Naive thymus-derived CD8-positive, alpha-beta T cell (primary cell): Measurements from ENCODE around the gene MPST. TPM values are rescaled to one million over a fixed set of nuclear protein-coding genes. Genes with fewer than 3 reads are reported as not detected.

Experiments
- ATAC-seq, 2 donors: fragments of 150-1000 bp; cut with Tn5 transposase in 1 of 2; sonication (Bioruptor Pico), chemical (Tn5 transposase) in 1 of 2; 1 replicate in 1 of 2; 2 replicates in 1 of 2; pipeline ENCODE4 v1.10.0; 2021; ENCODE audit warnings: mild to moderate bottlenecking in 2 of 2, moderate library complexity in 2 of 2
- POLR2A ChIA-PET: fragments of 350-600 bp; sonication (Branson Sonifier 250); formaldehyde crosslinking; loops from one replicate; lab custom pipeline; 2021; ENCODE audit warnings: antibody characterized with exemption; lab: Charles Lee
- DNase-seq, 10 donors: peaks; one replicate each; pipeline versions ENCODE4 v3.0.0 to v3.0.0-alpha.2; 2020 to 2022
- H3K27ac Mint-ChIP-seq, 10 donors: one replicate each; pipeline ENCODE4 v1.8.0; 2020 to 2022; ENCODE audit warnings: mild to moderate bottlenecking in 10 of 10, mixed read lengths in 10 of 10, moderate library complexity in 4 of 10, inconsistent platforms in 1 of 10
- H3K27me3 Mint-ChIP-seq, 5 donors: one replicate each; pipeline ENCODE4 v1.8.0; 2021 to 2022; ENCODE audit warnings: mixed read lengths in 5 of 5
- H3K36me3 Mint-ChIP-seq, 3 donors: one replicate each; pipeline ENCODE4 v1.8.0; 2020 to 2022; ENCODE audit warnings: mixed read lengths in 3 of 3, mild to moderate bottlenecking in 2 of 3, inconsistent platforms in 1 of 3
- H3K4me1 Mint-ChIP-seq, 4 donors: one replicate each; pipeline ENCODE4 v1.8.0; 2021 to 2022; ENCODE audit warnings: mixed read lengths in 4 of 4
- H3K4me3 Mint-ChIP-seq, 10 donors: one replicate each; pipeline ENCODE4 v1.8.0; 2020 to 2022; ENCODE audit warnings: mild to moderate bottlenecking in 10 of 10, mixed read lengths in 10 of 10, moderate library complexity in 6 of 10, inconsistent platforms in 1 of 10
- H3K9me3 Mint-ChIP-seq, 9 donors: one replicate each; pipeline ENCODE4 v1.8.0; 2020 to 2022; ENCODE audit warnings: mixed read lengths in 9 of 9, mild to moderate bottlenecking in 3 of 9, inconsistent platforms in 1 of 9, moderate library complexity in 1 of 9
- polyA plus RNA-seq, 3 donors: library from polyadenylated mRNA; unstranded; fragments of 300-500 nt; fragmentation: Illumina TruSeq; gene quantifications; one replicate each; pipeline ENCODE4 v1.2.3, GENCODE V29; 2021
- total RNA-seq, 8 experiments: library from RNA in 2 of 8; stranded (reverse) in 2 of 8; gene quantifications; one replicate each; pipeline ENCODE4 v1.2.3 and lab custom pipeline; 2021 to 2026

The MPST gene
- total and polyA plus RNA-seq, 5 experiments from 2014 or later: 0.34 to 9.7 (median 1.5) TPM

GRCh38 chr22:37007651-37008050 lies 11.9 kb upstream of the MPST start:
- peaks cover 0 to 5% (median 0%) of the 10 kb centered on the region in 9 donors for H3K9me3 Mint-ChIP-seq
- DNase-seq: no peak
- POLR2A ChIA-PET: no interaction called here

GRCh38 chr22:37008365-37008764 lies 11.2 kb upstream of the MPST start:
- Mint-ChIP-seq H3K27me3 (peaks cover 3 to 26% (median 10%) of the 10 kb centered on the region in 5 donors), H3K4me3 (no peak overlapping the region), H3K27ac (no peak overlapping the region), H3K9me3 (peaks cover 0 to 5% (median 0%) of the 10 kb centered on the region in 9 donors), H3K36me3 (peaks cover 0 to 4% (median 0%) of the 10 kb centered on the region in 3 donors), H3K4me1 (peaks cover 0 to 2% (median 0%) of the 10 kb centered on the region in 4 donors)
- no peak for ATAC-seq
- POLR2A ChIA-PET: no interaction called here
- DNase-seq: no peak

More at GRCh38 chr22:37007651-37008050, 11.9 kb upstream of the MPST start:
- H3K27ac Mint-ChIP-seq: no peak overlapping the region
- H3K36me3 Mint-ChIP-seq: peaks cover 0 to 4% (median 0%) of the 10 kb centered on the region in 3 donors
- H3K4me3 Mint-ChIP-seq: no peak overlapping the region
- peaks cover 5 to 30% (median 10%) of the 10 kb centered on the region in 5 donors for H3K27me3 Mint-ChIP-seq
- no peak for ATAC-seq
- peaks cover 0 to 2% (median 0%) of the 10 kb centered on the region in 4 donors for H3K4me1 Mint-ChIP-seq

GRCh38 chr22:37009490-37009889 lies 10.1 kb upstream of the MPST start:
- Mint-ChIP-seq H3K4me1 (peaks cover 0 to 2% (median 0%) of the 10 kb centered on the region in 4 donors), H3K4me3 (no peak overlapping the region), H3K27ac (peak overlapping the region in 1 of 10 donors; percentile 6), H3K27me3 (peaks cover 2 to 21% (median 10%) of the 10 kb centered on the region in 5 donors), H3K36me3 (peaks cover 0 to 4% (median 0%) of the 10 kb centered on the region in 3 donors), H3K9me3 (peaks cover 0 to 5% (median 0%) of the 10 kb centered on the region in 9 donors)
- no peak for DNase-seq
- ATAC-seq: no peak
- POLR2A ChIA-PET: no interaction called here

GRCh38 chr22:37010174-37010573 lies 9.4 kb upstream of the MPST start:
- H3K36me3 Mint-ChIP-seq: no peaks in the 10 kb centered on the region
- no peak for DNase-seq
- ATAC-seq: no peak
- POLR2A ChIA-PET: no interaction called here
- H3K4me3 Mint-ChIP-seq: no peak overlapping the region
- peaks cover 2 to 21% (median 6%) of the 10 kb centered on the region in 5 donors for H3K27me3 Mint-ChIP-seq
- H3K9me3 Mint-ChIP-seq: peaks cover 0 to 1% (median 0%) of the 10 kb centered on the region in 9 donors
- H3K4me1 Mint-ChIP-seq: peaks cover 0 to 2% (median 0%) of the 10 kb centered on the region in 4 donors
- no peak overlapping the region for H3K27ac Mint-ChIP-seq

GRCh38 chr22:37010976-37011375 lies 8.6 kb upstream of the MPST start:
- no peaks in the 10 kb centered on the region for H3K36me3 Mint-ChIP-seq
- ATAC-seq: no peak
- no peak overlapping the region for H3K27ac Mint-ChIP-seq
- H3K4me3 Mint-ChIP-seq: no peak overlapping the region
- no peak for DNase-seq
- POLR2A ChIA-PET: no interaction called here
- peaks cover 0 to 2% (median 0%) of the 10 kb centered on the region in 4 donors for H3K4me1 Mint-ChIP-seq
- no peaks in the 10 kb centered on the region for H3K9me3 Mint-ChIP-seq
- H3K27me3 Mint-ChIP-seq: peaks cover 2 to 18% (median 6%) of the 10 kb centered on the region in 5 donors

GRCh38 chr22:37011472-37011871 lies 8.1 kb upstream of the MPST start:
- H3K4me3 Mint-ChIP-seq: no peak overlapping the region
- no peaks in the 10 kb centered on the region for H3K9me3 Mint-ChIP-seq
- H3K27me3 Mint-ChIP-seq: peaks cover 2 to 18% (median 4%) of the 10 kb centered on the region in 5 donors
- H3K36me3 Mint-ChIP-seq: no peaks in the 10 kb centered on the region
- ATAC-seq: no peak
- H3K4me1 Mint-ChIP-seq: peaks cover 0 to 2% (median 0%) of the 10 kb centered on the region in 4 donors
- H3K27ac Mint-ChIP-seq: no peak overlapping the region
- no peak for DNase-seq
- POLR2A ChIA-PET: no interaction called here

- POLR2A ChIA-PET: no interaction called here
- peaks cover under 1 to 13% (median 2%) of the 10 kb centered on the region in 5 donors for H3K27me3 Mint-ChIP-seq
- no peaks in the 10 kb centered on the region for H3K36me3 Mint-ChIP-seq
- H3K27ac Mint-ChIP-seq: no peak overlapping the region
- H3K9me3 Mint-ChIP-seq: no peaks in the 10 kb centered on the region
- no peak overlapping the region for H3K4me3 Mint-ChIP-seq
- ATAC-seq (no peak), DNase-seq (no peak)
- H3K4me1 Mint-ChIP-seq: peaks cover 0 to 2% (median 0%) of the 10 kb centered on the region in 4 donors
These were observed 7.2 kb upstream of the MPST start for GRCh38 chr22:37012262-37012904.

- Mint-ChIP-seq H3K4me3 (no peak overlapping the region), H3K4me1 (peaks cover 0 to 2% (median 0%) of the 10 kb centered on the region in 4 donors), H3K27ac (peak overlapping the region in 1 of 10 donors; percentile 67), H3K9me3 (no peaks in the 10 kb centered on the region), H3K36me3 (no peaks in the 10 kb centered on the region), H3K27me3 (peaks cover 0 to 9% (median 6%) of the 10 kb centered on the region in 5 donors)
- ATAC-seq: no peak
- POLR2A ChIA-PET: no interaction called here
- DNase-seq: no peak
These were observed 6.6 kb upstream of the MPST start for GRCh38 chr22:37012956-37013355.

- POLR2A ChIA-PET: no interaction called here
- ATAC-seq (no peak), DNase-seq (no peak)
- Mint-ChIP-seq H3K4me3 (no peak overlapping the region), H3K4me1 (peaks cover 0 to 3% (median 2%) of the 10 kb centered on the region in 4 donors), H3K36me3 (no peaks in the 10 kb centered on the region), H3K27ac (no peak overlapping the region), H3K27me3 (peaks cover 0 to 11% (median 8%) of the 10 kb centered on the region in 5 donors), H3K9me3 (no peaks in the 10 kb centered on the region)
These were observed 5.1 kb upstream of the MPST start for GRCh38 chr22:37014415-37014806.

- POLR2A ChIA-PET: no interaction called here
- Mint-ChIP-seq H3K9me3 (no peaks in the 10 kb centered on the region), H3K27ac (no peak overlapping the region), H3K4me1 (peaks cover 0 to 6% (median 5%) of the 10 kb centered on the region in 4 donors), H3K36me3 (no peaks in the 10 kb centered on the region), H3K27me3 (peaks cover 0 to 15% (median 3%) of the 10 kb centered on the region in 5 donors), H3K4me3 (no peak overlapping the region)
- no peak for DNase-seq
- no peak for ATAC-seq
These were observed 4.5 kb upstream of the MPST start for GRCh38 chr22:37014835-37015586.

- DNase-seq (no peak), ATAC-seq (no peak)
- no peak overlapping the region for H3K4me3 Mint-ChIP-seq
- POLR2A ChIA-PET: no interaction called here
- peak overlapping the region in 1 of 10 donors; percentile 31 for H3K27ac Mint-ChIP-seq
- H3K4me1 Mint-ChIP-seq: peaks cover 0 to 11% (median 7%) of the 10 kb centered on the region in 4 donors
- peaks cover 0 to 19% (median 0%) of the 10 kb centered on the region in 5 donors for H3K27me3 Mint-ChIP-seq
- no peaks in the 10 kb centered on the region for H3K36me3 Mint-ChIP-seq
- H3K9me3 Mint-ChIP-seq: no peaks in the 10 kb centered on the region
These were observed 4.0 kb upstream of the MPST start for GRCh38 chr22:37015587-37015878.

GRCh38 chr22:37016134-37016910 lies 3.2 kb upstream of the MPST start:
- Mint-ChIP-seq H3K4me1 (peaks cover 0 to 16% (median 7%) of the 10 kb centered on the region in 4 donors), H3K36me3 (no peaks in the 10 kb centered on the region), H3K27ac (no peak overlapping the region), H3K4me3 (peak overlapping the region in 2 of 10 donors; percentile 22 to 55), H3K9me3 (no peaks in the 10 kb centered on the region), H3K27me3 (peaks cover 0 to 22% (median 6%) of the 10 kb centered on the region in 5 donors)
- no peak for DNase-seq
- ATAC-seq: no peak
- POLR2A ChIA-PET: no interaction called here
